ENCODE data around the gene ASPDH. TPM values are rescaled to one million over a fixed set of nuclear protein-coding genes. Genes with fewer than 3 reads are reported as not detected.

The ASPDH gene
- total RNA-seq, 2 experiments from 2014 or later, result not detected

GRCh38 chr19:50510121-50510670 lies 3.5 kb downstream of the ASPDH start:
- CTCF ChIA-PET, result interaction anchor here (0.8 to 1.3 kb wide), 4 partner anchors 24 to 60 kb away, joined by 3 to 4 read pairs (median 4); no protein-coding TSS in a partner anchor
- POLR2A ChIA-PET, result interaction anchor here (0.8 to 2.5 kb wide), 4 partner anchors 9 to 295 kb away, joined by 3 to 9 read pairs (median 3); no protein-coding TSS in a partner anchor
- peak overlapping the region; percentile 91 for H3K4me3 Mint-ChIP-seq

GRCh38 chr19:50509366-50509765 lies 4.3 kb downstream of the ASPDH start:
- DNase-seq (no peak), ATAC-seq (no peak)
- H3K27me3 Mint-ChIP-seq, result peaks cover 4% of the 10 kb centered on the region
- ChIA-PET CTCF (interaction anchor here (0.8 to 1.3 kb wide), 3 partner anchors 9 to 59 kb away, joined by 3 to 4 read pairs (median 4); no protein-coding TSS in a partner anchor), POLR2A (interaction anchor here (0.9 to 2.5 kb wide), 2 partner anchors 15 to 30 kb away, joined by 3 to 9 read pairs; no protein-coding TSS in a partner anchor)
- no peak overlapping the region for H3K27ac Mint-ChIP-seq
- intact Hi-C loops (cut with micrococcal nuclease), result no loop called here
- no peak for TF ChIP-seq CTCF (IDR thresholded peaks at IDR 0.05)
- peaks cover 3% of the 10 kb centered on the region for H3K36me3 Mint-ChIP-seq (ENCODE audit: low read depth)
- H3K4me1 Mint-ChIP-seq (ENCODE audit: low read depth), result peaks cover 12% of the 10 kb centered on the region
- H3K4me3 Mint-ChIP-seq, result peak overlapping the region; percentile 8
- no peaks in the 10 kb centered on the region for H3K9me3 Mint-ChIP-seq

More at GRCh38 chr19:50510121-50510670, 3.5 kb downstream of the ASPDH start:
- DNase-seq (no peak), ATAC-seq (no peak)
- Mint-ChIP-seq H3K27me3 (peaks cover 5% of the 10 kb centered on the region), H3K27ac (peak overlapping the region; percentile 98), H3K36me3 (ENCODE audit: low read depth) (peaks cover 3% of the 10 kb centered on the region), H3K9me3 (no peaks in the 10 kb centered on the region), H3K4me1 (ENCODE audit: low read depth) (peaks cover 13% of the 10 kb centered on the region)
- intact Hi-C loops (cut with micrococcal nuclease), result loop anchor here (2.0 kb wide), 1 partner anchor 33 kb away; the partner anchor contains the start of genes EMC10 and GARIN5A
- TF ChIP-seq CTCF (IDR thresholded peaks at IDR 0.05), result no peak

- ChIA-PET CTCF (interaction anchor here (0.8 kb wide), 1 partner anchor 9 kb away, joined by 3 read pairs; no protein-coding TSS in a partner anchor), POLR2A (no interaction called here)
- no peak for DNase-seq
- H3K27me3 Mint-ChIP-seq, result no peaks in the 10 kb centered on the region
- H3K27ac Mint-ChIP-seq, result peak overlapping the region; percentile 56
- intact Hi-C loops (cut with micrococcal nuclease), result no loop called here
- TF ChIP-seq CTCF (IDR thresholded peaks at IDR 0.05), result no peak
- no peak for ATAC-seq
- peaks cover 3% of the 10 kb centered on the region for H3K36me3 Mint-ChIP-seq (ENCODE audit: low read depth)
- peaks cover 11% of the 10 kb centered on the region for H3K4me1 Mint-ChIP-seq (ENCODE audit: low read depth)
- H3K9me3 Mint-ChIP-seq, result no peaks in the 10 kb centered on the region
- H3K4me3 Mint-ChIP-seq, result no peak overlapping the region
Observed at GRCh38 chr19:50508843-50509190, 4.9 kb downstream of the ASPDH start.

- intact Hi-C loops (cut with micrococcal nuclease), result no loop called here
- CTCF ChIA-PET, result no interaction called here
- Mint-ChIP-seq H3K4me1 (ENCODE audit: low read depth) (peaks cover 11% of the 10 kb centered on the region), H3K4me3 (no peak overlapping the region), H3K9me3 (no peaks in the 10 kb centered on the region), H3K27me3 (no peaks in the 10 kb centered on the region), H3K27ac (no peak overlapping the region), H3K36me3 (ENCODE audit: low read depth) (peaks cover 3% of the 10 kb centered on the region)
- POLR2A ChIA-PET, result no interaction called here
- TF ChIP-seq CTCF (IDR thresholded peaks at IDR 0.05), result no peak
- no peak for DNase-seq
- ATAC-seq, result no peak
Observed at GRCh38 chr19:50507376-50507775, 6.3 kb downstream of the ASPDH start.

GRCh38 chr19:50506700-50507099 lies 7.0 kb downstream of the ASPDH start:
- intact Hi-C loops (cut with micrococcal nuclease), result no loop called here
- no peak for TF ChIP-seq CTCF (IDR thresholded peaks at IDR 0.05)
- no peaks in the 10 kb centered on the region for H3K27me3 Mint-ChIP-seq
- no peaks in the 10 kb centered on the region for H3K9me3 Mint-ChIP-seq
- ATAC-seq, result no peak
- H3K4me3 Mint-ChIP-seq, result no peak overlapping the region
- H3K36me3 Mint-ChIP-seq (ENCODE audit: low read depth), result peaks cover 3% of the 10 kb centered on the region
- ChIA-PET CTCF (no interaction called here), POLR2A (no interaction called here)
- no peak for DNase-seq
- no peak overlapping the region for H3K27ac Mint-ChIP-seq
- peaks cover 9% of the 10 kb centered on the region for H3K4me1 Mint-ChIP-seq (ENCODE audit: low read depth)
